Measurements from ENCODE around the gene EFCAB11. TPM values are rescaled to one million over a fixed set of nuclear protein-coding genes. Genes with fewer than 3 reads are reported as not detected.

The EFCAB11 gene
- total and polyA plus RNA-seq, 11 donors: 0.79 to 4.6 (median 3.3) TPM

DNA sequence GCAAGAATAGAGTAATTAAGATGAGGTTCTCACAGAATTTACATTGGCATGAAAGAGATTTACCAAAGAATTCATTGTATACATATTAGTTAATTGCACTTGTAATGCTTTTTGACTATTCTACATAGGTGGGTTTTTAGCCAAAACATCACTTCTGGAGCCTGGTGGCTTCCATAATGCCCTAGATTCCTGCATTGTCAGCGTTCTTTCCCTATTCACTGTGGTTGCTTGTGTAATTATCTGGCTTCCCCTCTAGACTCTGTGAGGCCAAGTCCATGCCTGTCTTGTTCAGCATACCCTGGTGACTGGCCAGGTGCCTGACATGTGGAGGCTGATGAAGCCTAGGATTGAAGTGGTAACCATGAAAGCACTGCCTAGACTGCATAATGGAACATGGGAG lies 42.4 kb upstream of the EFCAB11 start:
- no peaks in the 10 kb centered on the region for H3K4me1 ChIP-seq

DNA sequence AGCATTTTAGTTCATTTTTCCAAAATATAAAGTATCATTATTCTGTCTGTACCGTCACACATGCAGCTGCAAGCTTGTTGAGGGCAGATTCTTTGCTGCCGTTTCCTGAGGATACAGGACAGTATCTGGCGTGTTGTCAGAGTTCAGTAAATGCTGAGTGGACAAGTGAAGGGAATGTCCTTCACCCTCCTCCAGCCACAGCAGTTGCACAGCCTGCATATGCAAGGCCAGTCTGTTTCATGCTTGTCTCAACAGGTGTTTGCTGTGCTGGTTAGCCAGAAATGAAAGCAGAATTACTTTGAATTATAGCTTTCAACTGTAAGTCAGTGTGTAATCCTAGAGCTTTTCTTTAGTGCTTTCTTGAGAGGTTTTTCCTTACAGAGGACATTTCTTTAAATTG lies 37.7 kb upstream of the EFCAB11 start:
- no peaks in the 10 kb centered on the region for H3K9me3 ChIP-seq
- TF ChIP-seq, protein P1, sequence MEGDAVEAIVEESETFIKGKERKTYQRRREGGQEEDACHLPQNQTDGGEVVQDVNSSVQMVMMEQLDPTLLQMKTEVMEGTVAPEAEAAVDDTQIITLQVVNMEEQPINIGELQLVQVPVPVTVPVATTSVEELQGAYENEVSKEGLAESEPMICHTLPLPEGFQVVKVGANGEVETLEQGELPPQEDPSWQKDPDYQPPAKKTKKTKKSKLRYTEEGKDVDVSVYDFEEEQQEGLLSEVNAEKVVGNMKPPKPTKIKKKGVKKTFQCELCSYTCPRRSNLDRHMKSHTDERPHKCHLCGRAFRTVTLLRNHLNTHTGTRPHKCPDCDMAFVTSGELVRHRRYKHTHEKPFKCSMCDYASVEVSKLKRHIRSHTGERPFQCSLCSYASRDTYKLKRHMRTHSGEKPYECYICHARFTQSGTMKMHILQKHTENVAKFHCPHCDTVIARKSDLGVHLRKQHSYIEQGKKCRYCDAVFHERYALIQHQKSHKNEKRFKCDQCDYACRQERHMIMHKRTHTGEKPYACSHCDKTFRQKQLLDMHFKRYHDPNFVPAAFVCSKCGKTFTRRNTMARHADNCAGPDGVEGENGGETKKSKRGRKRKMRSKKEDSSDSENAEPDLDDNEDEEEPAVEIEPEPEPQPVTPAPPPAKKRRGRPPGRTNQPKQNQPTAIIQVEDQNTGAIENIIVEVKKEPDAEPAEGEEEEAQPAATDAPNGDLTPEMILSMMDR (IDR thresholded peaks at IDR 0.05): no peak
- TF ChIP-seq POLR2A (IDR thresholded peaks at IDR 0.05): no peak
- no peak for ATAC-seq
- 87 to 92% (median 90%) methylated on average over 3 of the region's 3 CpGs for WGBS, 4 donors
- no peaks in the 10 kb centered on the region for H3K4me1 ChIP-seq
- no peak overlapping the region for H3K4me3 ChIP-seq
- no peak overlapping the region for H3K27ac ChIP-seq
- H3K36me3 ChIP-seq: peaks cover 0 to 95% (median 65%) of the 10 kb centered on the region in 9 donors
- intact Hi-C loops (cut with DNase I): no loop called here
- H3K27me3 ChIP-seq: no peaks in the 10 kb centered on the region
- no peak for DNase-seq

More for the DNA sequence above, 42.4 kb upstream of the EFCAB11 start:
- Histone ChIP-seq H3K9me3 (no peaks in the 10 kb centered on the region), H3K4me3 (no peak overlapping the region), H3K27ac (no peak overlapping the region), H3K27me3 (no peaks in the 10 kb centered on the region), H3K36me3 (peaks cover 0 to 81% (median 50%) of the 10 kb centered on the region in 9 donors)
- ATAC-seq: no peak
- 93 to 100% (median 98%) methylated on average over 1 of the region's 1 CpG for WGBS, 4 donors
- intact Hi-C loops (cut with DNase I): no loop called here
- TF ChIP-seq POLR2A (IDR thresholded peaks at IDR 0.05): no peak
- TF ChIP-seq, protein P1 (IDR thresholded peaks at IDR 0.05): no peak
- no peak for DNase-seq

DNA sequence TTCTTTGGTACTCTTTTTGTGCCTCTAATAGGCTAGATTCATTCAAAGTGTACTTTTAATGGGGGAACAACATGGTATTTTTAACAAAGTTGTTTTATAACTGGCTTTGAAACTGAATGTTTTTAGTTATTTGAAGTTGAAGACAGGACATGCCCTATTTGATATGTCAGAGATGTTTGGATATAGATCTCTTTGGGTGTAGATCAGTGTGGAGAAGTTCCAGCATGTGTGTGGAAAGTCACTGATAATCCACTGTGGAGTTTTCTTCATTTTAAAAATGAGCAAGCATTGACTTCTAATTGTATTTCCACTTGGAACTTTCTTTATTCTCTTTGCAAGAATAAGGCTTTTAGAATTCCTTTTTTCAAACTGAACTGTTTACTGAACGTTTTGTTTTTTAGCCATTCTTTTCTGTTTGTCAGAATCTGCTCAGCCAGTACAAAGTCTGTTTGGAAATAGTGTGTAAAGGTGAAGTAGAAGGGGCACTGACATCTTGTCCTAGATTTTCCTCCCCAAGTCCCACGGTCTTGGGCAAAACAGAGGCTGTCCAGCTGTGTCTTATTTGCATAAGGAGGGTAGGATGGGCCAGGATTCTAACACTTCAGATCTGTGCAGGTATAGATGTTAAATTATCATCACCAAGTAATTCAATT lies 36.2 kb upstream of the EFCAB11 start:
- peaks cover 0 to 94% (median 65%) of the 10 kb centered on the region in 9 donors for H3K36me3 ChIP-seq
- DNase-seq (no peak), ATAC-seq (no peak)
- H3K27ac ChIP-seq: no peak overlapping the region
- no peaks in the 10 kb centered on the region for H3K9me3 ChIP-seq
- no peak overlapping the region for H3K4me3 ChIP-seq
- 66 to 83% (median 68%) methylated on average over 2 of the region's 2 CpGs for WGBS, 4 donors
- TF ChIP-seq, protein P1 (IDR thresholded peaks at IDR 0.05): no peak
- no peak for TF ChIP-seq POLR2A (IDR thresholded peaks at IDR 0.05)
- intact Hi-C loops (cut with DNase I): no loop called here
- no peaks in the 10 kb centered on the region for H3K27me3 ChIP-seq
- no peaks in the 10 kb centered on the region for H3K4me1 ChIP-seq

DNA sequence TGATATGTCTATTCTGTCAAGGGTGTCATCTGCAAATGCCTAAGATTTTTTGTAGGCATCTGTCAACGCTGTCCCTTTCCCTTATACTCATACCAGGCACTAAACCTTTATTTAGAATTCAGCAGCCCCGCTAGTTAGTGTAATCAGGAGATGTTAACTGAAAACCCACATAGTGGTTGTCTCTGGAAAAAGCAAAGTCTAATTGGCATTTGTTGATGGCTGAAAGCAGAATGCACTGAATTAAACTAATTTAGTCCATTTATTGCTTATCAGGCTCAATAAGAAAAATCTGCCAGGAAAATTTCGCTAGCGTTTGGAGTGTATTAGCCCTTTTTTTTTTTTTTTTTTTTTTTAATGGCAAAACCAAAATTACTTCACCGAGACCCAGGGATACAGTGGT lies 35.7 kb upstream of the EFCAB11 start:
- Histone ChIP-seq H3K4me1 (no peaks in the 10 kb centered on the region), H3K4me3 (no peak overlapping the region), H3K9me3 (no peaks in the 10 kb centered on the region), H3K27me3 (no peaks in the 10 kb centered on the region), H3K36me3 (peaks cover 0 to 94% (median 64%) of the 10 kb centered on the region in 9 donors), H3K27ac (no peak overlapping the region)
- 91 to 97% (median 91%) methylated on average over 5 of the region's 5 CpGs for WGBS, 4 donors
- no peak for ATAC-seq
- DNase-seq: no peak
- intact Hi-C loops (cut with DNase I): no loop called here
- no peak for TF ChIP-seq POLR2A (IDR thresholded peaks at IDR 0.05)

DNA sequence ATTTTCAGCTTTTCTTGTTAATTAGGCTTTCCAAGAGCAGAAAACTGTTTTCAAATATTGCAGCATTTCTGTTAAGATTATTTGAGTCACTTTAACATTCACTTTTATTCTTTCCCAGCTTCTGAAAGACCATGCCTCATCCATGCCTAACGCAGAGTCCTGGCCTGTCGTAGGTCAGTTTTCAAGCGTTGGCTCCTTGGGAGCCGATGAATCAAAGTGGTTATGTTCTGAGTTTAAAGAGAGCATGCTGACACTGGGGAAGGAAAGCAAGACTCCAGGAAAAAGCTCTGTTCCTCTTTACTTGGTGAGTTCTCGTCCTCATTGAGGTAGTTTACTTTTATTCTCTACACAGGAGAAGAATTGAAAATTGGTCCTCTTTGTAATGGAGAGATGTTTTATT lies 34.3 kb upstream of the EFCAB11 start:
- intact Hi-C loops (cut with DNase I): loop anchor here in 1 of 10 donors (10.0 kb wide), 1 partner anchor 76 kb away; the partner anchor contains the start of gene KCNK13
- H3K27me3 ChIP-seq: no peaks in the 10 kb centered on the region
- no peaks in the 10 kb centered on the region for H3K9me3 ChIP-seq
- no peak for DNase-seq
- peaks cover 0 to 94% (median 64%) of the 10 kb centered on the region in 9 donors for H3K36me3 ChIP-seq
- H3K27ac ChIP-seq: no peak overlapping the region
- H3K4me1 ChIP-seq: no peaks in the 10 kb centered on the region
- ATAC-seq: no peak
- no peak overlapping the region for H3K4me3 ChIP-seq
- WGBS, 4 donors: 93 to 97% (median 95%) methylated on average over 5 of the region's 5 CpGs
- TF ChIP-seq, protein P1 (IDR thresholded peaks at IDR 0.05): no peak
- no peak for TF ChIP-seq POLR2A (IDR thresholded peaks at IDR 0.05)
